Left renal cortex interstitium (tissue), 4 donors: ENCODE data around the gene HPRT1. TPM values are rescaled to one million over a fixed set of nuclear protein-coding genes. Genes with fewer than 3 reads are reported as not detected.
"Not testable (repeated sequence)": the region's sequence is repeated elsewhere in the genome, so short reads cannot be mapped to it uniquely, and the experiment has no call there.

Experiments
- DNase-seq, 4 donors: peaks; one replicate each; pipeline ENCODE4 v3.0.0-alpha.2; 2013; ENCODE audit warnings: low read depth in 4 of 4, low spot score in 2 of 4, missing footprints in 1 of 4
- polyA plus RNA-seq, 4 donors: library from polyadenylated mRNA; unstranded; fragments of 120-200 nt; gene quantifications; one replicate each; pipeline ENCODE4 v1.2.1, GENCODE V29; 2013; ENCODE audit not compliant: insufficient read length in 4 of 4

Gene HPRT1, protein sequence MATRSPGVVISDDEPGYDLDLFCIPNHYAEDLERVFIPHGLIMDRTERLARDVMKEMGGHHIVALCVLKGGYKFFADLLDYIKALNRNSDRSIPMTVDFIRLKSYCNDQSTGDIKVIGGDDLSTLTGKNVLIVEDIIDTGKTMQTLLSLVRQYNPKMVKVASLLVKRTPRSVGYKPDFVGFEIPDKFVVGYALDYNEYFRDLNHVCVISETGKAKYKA
- polyA plus RNA-seq = 10 to 100 TPM; 31.8 to 45.7 (median 44.9) TPM

DNA sequence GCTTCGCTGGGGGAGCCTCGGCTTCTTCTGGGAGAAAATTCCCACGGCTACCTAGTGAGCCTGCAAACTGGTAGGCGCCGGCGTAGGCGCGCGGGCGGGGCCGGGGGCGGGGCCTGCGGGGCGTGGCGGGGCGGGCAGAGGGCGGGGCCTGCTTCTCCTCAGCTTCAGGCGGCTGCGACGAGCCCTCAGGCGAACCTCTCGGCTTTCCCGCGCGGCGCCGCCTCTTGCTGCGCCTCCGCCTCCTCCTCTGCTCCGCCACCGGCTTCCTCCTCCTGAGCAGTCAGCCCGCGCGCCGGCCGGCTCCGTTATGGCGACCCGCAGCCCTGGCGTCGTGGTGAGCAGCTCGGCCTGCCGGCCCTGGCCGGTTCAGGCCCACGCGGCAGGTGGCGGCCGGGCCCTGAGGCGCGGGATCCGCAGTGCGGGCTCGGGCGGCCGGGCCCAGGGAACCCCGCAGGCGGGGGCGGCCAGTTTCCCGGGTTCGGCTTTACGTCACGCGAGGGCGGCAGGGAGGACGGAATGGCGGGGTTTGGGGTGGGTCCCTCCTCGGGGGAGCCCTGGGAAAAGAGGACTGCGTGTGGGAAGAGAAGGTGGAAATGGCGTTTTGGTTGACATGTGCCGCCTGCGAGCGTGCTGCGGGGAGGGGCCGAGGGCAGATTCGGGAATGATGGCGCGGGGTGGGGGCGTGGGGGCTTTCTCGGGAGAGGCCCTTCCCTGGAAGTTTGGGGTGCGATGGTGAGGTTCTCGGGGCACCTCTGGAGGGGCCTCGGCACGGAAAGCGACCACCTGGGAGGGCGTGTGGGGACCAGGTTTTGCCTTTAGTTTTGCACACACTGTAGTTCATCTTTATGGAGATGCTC lies at the start of gene HPRT1:
TSS of gene HPRT1 (plus strand) at position 161 of the 857 bp plus-strand sequence. CDS start at position 308, 147 bp downstream.
- peak in 1 of 4 donors; percentile 18 for DNase-seq

DNA sequence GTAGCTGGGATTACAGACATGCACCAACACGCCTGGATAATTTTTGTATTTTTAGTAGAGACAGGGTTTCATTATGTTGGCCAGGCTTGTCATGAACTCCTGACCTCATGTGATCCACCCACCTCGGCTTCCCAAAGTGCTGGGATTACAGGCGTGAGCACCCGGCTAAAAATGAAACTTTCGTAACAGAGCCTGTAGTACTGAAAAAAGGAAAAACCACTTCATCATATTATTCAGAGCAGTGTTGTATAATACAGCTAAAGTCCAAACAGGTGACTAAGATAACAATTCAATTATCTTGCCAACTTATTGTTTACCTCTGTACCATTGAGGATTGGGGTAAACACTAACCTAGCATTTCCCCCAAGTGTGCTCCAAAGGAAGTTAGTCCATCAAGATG lies 43.9 kb upstream of the HPRT1 start:
- no peak for DNase-seq

DNA sequence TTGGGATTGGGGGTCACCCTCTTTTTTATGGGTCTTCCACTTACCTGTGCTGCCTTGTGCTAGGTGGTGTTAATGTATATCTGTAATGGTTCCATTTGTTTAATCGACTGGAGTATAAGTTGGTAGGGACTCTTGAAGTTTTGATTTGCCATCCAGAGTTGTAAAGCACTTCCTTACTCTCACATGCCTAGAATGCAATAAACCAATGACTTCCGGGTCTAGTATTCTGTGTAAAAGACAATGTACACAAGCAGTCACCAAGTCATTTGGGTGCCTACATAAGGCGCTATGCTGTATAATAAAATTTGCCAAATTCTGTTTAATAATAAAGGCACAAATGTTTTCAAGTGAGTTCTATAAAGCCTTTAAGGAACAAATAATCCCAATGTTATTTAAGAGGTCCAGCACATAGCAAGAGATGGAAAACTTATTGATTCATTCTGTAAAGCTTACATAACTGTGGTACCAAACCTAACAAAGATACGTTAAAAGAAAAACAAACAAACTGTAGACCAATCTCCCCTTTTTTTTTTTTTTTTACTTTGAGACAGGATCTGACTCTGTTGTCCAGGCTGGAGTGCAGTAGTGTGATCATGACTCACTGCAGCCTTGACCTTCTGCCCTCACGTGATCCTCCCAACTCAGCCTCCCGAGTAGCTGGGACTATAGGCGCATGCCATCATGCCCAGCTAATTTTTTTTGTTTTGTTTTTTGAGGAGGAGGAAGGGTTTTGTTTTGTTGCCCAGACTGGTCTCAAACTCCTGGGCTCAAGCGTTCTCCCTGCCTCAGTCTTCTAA lies 41.5 kb upstream of the HPRT1 start:
- DNase-seq = no peak

DNA sequence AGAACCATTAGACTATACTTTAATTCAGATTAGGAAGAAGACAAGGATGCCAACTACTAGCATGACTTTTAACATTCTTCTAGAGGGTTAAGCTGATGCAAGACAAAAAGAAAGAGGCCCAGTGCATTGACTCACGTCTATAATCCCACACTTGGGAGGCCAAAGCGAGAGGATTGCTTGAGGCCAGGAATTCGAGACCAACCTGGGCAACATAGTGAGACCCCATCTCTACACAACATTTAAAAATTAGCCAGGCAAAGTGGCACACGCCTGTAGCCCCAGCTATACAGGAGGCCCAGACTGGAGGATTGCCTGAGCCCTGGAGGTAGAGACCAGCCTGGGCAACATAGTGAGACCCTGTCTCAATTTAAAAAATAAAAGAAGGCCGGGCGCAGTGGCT lies 40.2 kb upstream of the HPRT1 start:
- DNase-seq = no peak

DNA sequence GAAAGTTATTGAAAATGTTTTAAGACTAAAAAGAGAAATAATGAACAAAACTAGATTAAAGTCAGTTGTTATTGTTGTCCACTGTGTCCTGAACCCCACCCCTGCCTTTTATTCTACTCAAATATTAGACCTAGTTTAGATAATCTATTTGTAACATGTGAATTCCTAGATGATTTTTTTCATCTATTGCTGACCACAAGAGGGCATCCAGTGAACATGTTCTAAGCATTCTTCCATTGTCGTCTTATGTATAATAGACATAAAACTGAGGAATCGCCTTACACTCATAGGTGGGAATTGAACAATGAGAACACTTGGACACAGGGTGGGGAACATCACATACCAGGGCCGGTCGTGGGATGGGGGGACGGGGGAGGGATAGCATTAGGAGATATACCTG lies 36.4 kb upstream of the HPRT1 start:
- DNase-seq = no peak

DNA sequence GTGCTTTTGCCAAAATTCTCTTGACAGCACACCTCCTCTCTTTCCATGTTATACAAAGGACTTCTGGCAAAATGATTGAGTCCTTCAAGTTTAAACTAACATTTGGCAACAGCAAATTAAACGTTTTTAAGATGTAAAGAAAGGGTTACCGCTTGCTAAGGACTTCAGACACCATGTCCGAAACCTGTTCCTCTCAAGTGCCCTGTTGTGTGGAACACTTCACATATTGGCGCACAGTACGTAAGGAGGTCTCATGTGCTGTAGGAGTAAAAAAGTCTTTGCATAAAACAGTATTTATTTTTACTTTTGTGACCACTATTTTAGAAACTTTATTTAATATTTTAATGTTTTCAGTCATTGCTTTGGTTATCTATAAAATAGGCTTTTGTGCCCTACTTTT lies 33.7 kb upstream of the HPRT1 start:
- DNase-seq = no peak

DNA sequence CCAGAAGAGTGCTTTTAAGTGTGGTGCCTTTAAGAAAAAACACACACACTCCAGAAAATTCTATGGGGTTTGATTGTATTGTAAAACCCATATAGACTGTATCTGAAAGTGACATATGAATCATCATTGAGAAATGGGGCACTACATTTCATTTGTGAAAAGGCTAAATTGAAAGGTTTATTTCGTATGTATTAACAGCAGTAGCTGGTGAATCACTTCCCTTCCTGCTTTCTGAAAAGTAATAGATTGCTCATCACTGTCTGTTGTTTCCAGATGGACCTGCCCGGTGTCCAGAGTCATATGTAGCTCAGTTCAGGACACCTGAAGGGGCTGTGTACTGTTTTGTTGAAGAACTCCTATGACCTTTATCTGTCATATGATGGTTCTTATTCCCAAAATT lies 28.1 kb upstream of the HPRT1 start:
- no peak for DNase-seq

DNA sequence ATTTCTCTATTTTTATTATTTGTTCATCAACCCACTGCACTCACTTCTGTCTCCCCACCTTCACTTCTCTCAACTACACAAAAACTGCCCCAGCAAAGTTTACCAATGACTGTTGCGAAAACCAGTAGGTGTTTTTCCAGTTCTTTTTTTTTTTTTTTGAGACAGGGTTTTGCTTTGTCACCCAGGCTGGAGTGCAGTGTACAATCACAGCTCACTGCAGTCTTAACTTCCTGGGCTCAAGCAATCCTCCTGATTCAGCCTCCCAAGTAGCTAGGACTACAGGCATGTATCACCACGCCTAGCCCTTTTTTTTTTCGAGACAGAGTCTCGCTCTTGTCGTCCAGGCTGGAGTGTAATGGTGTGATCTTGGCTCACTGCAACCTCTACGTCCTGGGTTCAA lies 24.1 kb upstream of the HPRT1 start:
- no peak for DNase-seq

DNA sequence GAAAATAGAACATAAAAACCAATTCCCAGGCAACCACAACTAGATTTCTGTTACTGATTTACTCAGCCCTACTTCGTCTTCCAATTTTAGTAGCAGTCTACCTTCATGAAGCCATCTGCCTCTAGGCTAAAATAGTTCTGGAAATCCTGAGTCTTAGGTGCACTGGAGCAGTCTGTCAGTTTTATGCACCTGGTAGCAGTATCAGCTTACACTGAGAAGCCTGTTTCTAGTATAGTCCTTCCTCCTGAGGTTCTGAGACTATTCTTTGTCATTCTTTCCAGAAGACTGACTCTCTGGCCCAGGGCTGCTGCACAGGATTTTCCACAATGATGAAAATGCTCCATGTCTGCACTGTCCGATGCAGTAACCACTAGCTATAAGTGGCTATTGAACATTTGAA lies 16.9 kb upstream of the HPRT1 start:
- peak in 1 of 4 donors; percentile 7 for DNase-seq

DNA sequence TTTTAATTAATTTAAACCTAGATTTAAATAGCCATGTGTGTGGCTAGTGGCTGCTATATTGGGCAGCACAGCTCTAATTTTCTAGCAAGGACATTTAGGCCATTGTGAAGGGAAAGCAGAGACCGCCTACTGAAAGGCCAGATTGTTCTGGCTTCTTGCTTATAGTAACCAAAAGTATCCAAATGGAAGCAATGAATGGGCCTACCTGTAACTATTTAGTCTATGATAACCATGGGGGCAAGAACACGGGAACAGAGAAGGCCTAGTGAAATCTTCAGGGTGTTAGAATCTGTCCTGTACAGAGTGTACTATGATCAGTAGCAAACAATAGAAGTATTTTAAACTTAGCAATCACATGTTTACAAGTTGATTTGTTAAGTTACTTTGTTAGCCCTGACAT lies 16.5 kb upstream of the HPRT1 start:
- DNase-seq = no peak

DNA sequence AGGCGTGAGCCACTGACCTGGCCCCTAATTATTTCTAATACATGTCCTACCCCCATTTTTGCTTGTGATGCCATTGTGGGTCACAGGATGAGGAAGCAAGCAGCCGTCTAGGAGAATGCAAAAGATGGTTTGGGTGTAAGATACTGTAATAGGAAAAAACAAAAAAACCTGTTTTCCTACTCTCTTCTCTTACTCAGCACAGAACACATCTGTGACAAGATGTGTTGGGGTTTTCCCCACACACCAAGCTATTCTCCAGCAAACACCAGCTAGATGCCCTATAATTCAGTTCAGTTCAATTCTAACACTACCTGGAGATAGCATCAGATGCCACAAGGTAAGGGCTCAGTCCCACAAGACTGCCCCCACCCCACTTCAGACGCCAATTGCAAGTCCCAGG lies 15.3 kb upstream of the HPRT1 start:
- no peak for DNase-seq

DNA sequence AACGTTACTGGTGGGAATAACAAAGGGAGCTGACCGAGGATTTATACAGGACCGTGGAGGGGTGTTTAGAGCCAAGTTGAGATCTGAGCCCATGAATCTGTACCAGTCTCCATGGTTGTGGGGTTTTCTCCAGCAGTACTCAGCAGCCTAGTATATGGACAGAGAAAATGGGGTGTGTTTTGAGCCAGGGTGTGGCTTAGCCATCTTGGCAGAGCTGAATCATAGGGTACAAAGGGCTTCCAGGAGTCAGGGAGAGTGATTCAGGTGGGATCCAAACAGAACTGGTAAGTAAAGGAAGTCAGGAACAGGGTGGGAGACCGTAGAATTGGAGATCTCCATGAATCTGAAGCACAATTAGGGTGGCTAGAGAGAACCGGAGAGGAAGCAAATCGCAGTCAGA lies 7.4 kb upstream of the HPRT1 start:
- DNase-seq = no peak

DNA sequence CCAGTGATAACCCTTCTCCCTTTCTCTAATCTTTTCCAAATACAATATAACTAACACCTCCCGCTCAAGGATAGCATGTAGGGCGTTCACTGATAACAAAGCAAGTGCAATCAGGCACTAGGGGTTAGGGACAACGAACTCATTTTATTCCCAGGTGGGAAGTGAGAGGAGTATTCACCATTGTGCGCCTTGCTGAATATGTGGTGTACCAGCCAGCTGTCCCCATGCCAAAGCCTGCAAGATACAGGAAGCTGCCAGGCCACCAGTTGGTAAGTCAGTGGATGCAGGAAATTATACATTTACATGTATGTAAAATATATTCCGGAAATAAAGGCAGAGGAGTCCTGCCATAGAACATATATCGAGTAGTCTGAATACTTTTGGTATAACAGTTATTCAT lies 6.3 kb upstream of the HPRT1 start:
- DNase-seq = no peak

DNA sequence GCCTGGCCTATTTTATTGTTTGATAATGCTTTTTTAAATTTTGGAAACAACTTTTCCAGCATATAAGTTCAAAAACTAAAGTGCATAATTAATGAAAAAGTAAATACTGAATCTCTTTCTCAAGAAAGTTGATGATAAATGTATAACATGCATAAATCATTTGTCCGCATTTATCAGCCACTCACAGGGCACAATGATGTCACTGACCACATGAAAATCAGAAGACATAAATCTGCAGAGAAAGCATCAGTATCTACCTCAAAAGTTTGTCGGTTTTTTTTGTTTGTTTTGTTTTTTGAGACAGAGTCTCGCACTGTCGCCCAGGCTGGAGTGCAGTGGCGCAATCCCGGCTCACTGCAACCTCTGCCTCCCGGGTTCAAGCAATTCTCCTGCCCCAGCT lies 5.5 kb upstream of the HPRT1 start:
- DNase-seq = no peak

DNA sequence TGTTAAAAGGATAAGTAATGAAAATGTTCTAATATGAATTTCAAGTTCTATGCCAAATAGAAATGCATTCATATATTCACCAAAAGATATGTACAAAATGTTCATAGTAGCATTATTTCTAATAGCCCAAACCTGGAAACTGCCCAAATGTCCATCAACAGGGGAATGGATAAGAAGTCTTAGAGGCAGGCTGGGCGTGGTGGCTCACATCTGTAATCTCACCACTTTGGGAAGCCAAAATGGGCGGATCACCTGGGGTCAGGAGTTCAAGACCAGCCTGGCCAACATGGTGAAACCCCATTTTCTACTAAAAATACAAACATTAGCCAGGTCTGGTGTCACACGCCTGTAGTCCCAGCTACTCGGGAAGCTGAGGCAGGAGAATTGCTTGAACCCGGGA lies 2.3 kb upstream of the HPRT1 start:
- no peak for DNase-seq

DNA sequence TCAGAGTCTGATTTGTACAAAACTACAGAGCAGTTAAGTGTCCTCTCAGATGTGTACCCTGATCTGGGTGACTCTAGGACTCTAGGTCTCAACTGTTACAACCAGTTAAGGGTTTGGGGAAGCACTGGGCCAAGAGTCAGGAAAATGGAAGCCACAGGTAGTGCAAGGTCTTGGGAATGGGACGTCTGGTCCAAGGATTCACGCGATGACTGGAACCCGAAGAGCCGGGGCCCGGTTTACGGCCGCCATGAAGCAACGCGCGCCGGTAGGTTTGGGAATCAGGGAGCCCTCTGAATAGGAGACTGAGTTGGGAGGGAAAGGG lies 321 bp upstream of the HPRT1 start:
- DNase-seq = no peak

DNA sequence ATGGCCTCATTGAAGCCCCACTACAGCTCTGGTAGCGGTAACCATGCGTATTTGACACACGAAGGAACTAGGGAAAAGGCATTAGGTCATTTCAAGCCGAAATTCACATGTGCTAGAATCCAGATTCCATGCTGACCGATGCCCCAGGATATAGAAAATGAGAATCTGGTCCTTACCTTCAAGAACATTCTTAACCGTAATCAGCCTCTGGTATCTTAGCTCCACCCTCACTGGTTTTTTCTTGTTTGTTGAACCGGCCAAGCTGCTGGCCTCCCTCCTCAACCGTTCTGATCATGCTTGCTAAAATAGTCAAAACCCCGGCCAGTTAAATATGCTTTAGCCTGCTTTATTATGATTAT lies 876 bp downstream of the HPRT1 start:
- DNase-seq = no peak

DNA sequence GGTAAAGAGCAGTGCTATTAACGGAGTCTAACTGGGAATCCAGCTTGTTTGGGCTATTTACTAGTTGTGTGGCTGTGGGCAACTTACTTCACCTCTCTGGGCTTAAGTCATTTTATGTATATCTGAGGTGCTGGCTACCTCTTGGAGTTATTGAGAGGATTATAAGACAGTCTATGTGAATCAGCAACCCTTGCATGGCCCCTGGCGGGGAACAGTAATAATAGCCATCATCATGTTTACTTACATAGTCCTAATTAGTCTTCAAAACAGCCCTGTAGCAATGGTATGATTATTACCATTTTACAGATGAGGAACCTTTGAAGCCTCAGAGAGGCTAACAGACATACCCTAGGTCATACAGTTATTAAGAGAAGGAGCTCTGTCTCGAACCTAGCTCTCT lies 1.5 kb downstream of the HPRT1 start:
- DNase-seq = no peak

DNA sequence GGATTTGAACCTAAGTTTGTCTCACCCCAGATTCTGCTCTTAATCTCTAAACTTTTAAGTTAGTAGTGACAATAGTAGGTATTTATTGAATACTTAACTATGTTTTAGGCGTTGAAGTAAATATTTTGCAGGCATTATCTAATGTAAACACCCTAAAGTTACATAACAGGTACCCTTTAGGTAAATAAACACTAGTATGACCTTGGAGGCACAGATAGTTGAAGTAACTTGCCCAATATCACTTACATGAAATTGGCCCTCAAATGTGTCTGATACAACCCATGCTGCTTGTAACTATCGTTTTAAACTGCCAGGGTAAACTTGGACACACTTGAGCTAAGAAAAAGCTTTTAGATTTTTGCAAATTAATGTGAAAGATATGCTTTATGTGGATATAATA lies 3.0 kb downstream of the HPRT1 start:
- DNase-seq = no peak

DNA sequence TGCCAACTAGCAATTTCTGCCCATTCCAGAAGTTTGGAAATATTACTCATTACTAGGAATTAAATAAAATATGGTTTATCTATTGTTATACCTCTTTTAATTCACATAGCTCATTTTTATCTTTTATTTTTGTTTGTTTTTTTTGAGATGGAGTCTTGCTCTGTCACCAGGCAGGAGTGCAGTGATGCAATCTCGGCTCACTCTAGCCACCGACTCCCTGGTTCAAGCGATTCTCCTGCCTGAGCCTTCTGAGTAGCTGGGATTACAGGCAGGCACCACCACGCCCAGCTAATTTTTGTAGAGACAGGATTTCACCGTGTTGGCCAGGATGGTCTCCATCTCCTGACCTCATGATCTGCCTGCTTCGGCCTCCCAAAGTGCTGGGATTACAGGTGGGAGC lies 4.5 kb downstream of the HPRT1 start:
- DNase-seq = not testable (repeated sequence)

DNA sequence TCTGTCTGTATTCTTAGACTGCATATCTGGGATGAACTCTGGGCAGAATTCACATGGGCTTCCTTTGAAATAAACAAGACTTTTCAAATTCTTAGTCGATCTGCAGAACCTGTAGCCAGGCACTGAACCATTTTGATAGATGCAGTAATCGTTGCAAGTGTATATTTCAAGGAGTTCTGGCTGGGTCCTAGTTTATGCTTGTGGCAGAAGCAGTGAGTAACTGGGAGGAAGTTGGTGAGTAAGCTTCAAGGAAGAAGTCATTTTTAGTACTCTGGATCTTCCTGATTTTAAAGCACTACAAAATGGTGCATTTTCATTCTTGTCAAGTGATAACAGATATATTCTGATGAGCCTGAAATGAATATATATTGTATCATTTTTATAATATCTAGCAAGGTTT lies 9.5 kb downstream of the HPRT1 start:
- no peak for DNase-seq

DNA sequence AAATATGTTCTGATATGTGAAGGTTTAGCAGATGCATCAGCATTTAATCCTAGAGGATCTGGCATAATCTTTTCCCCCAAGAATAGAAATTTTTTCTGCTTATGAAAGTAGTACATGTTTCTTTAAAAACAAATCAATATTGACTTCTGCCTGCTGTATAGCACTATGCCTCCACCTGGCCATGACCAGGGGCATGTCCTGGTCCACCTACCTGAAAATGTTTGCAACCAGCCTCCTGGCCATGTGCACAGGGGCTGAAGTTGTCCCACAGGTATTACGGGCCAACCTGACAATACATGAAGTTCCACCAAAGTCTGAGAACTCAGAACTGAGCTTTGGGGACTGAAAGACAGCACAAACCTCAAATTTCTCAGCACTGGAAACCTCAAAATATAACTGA lies 10.0 kb downstream of the HPRT1 start:
- DNase-seq = no peak
